Fibroblast of skin of right quadriceps (primary cell): ENCODE data around the gene KLK5.
"Not testable (repeated sequence)": the region's sequence is repeated elsewhere in the genome, so short reads cannot be mapped to it uniquely, and the experiment has no call there.

Experiments
- DNase-seq: peaks from one replicate; pipeline ENCODE4 v3.0.0-alpha.2; 2013

Gene KLK5

GRCh38 chr19:50952910-50953309, at the start of gene KLK5:
TSS of gene KLK5 (minus strand) at chr19:50953038. CDS start at chr19:50952657, 381 bp downstream.
- DNase-seq, result no peak

DNA sequence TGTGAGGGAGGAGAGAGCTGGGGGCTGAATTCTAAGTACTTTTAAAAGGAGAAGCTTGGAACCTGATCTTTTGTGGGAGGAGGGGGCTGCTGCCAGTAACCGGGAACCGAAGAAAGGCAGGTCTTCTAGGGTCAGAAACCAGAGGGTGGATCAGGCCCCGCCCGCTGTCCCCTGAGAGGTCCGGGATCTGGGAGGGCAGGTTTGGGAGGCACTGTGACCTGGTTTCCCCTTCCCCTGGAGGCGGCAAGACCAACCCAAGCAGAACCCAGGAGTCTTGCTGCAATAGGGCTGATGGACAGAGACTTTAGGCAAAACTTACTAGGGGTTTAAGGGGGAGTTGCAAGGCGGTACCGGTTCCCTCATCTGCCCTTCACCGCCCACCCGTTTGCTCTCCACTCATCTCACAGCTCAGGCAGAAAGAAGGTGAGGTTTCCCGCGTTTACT, 49.3 kb upstream of the KLK5 start:
- no peak for DNase-seq

DNA sequence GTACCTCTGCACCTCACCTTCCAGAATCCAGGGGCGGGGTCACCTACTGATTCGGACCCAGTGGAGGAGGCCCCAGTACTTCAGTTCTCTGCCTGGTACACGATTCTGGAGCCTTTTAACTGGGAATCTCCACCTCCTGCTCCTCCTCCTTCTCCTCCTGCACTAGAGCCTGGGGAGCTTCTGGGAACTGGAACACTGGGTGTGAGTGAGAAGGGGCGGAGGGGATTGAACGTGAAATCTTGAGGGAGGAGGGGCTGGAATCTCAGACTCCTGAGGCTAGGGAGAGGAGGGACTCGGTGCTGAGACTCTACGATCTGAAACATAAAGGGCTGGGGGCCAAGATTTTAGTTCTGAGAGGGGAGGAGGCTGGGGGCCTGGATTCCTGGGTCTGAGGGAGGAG, 48.7 kb upstream of the KLK5 start, which contains the start of gene KLK8:
TSS of gene KLK8 (minus strand) at position 90 of the 400 bp plus-strand sequence. CDS start 437 bp downstream, outside the sequence.
- no peak for DNase-seq

GRCh38 chr19:51000981-51001380, 48.1 kb upstream of the KLK5 start:
- DNase-seq, result no peak

DNA sequence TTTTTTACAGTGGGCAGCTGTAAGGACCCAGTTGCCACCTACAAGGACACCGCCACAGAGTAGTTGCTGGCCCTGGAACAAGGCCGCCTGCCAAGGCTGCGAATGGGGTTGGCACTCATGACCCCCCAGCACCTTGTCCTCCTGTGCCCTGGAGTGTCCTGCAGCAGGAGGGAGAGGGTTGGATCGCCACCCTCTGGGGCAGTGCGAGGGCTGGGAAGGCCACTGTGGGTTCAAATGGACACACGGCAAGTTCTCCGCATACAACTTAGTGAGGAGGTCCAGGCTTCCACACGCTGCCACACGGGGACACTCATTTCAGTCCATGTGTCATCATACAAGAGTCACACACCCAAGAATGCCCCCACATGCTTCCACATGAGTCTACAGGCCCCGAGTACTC, 47.6 kb upstream of the KLK5 start:
- DNase-seq, result no peak

DNA sequence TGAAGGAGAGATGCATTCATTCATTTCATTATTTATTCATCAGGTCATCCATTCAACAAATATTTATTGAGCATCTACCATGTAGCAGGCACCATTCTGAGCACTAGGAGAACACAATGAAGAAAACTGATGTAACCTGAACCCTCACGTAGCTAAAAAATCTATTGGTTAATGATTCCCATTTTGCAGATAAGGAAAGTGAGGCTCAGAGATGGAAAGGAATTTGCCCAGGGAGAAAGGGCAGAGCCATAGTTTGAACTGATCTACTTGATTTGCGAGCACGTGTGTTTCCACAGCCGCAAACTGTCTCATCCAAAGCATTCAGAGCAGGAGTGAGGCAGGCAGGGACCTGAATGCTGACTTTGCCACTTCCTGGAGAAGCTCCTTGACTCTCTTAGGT, 45.8 kb upstream of the KLK5 start:
- no peak for DNase-seq

GRCh38 chr19:50998061-50998460, 45.2 kb upstream of the KLK5 start:
- DNase-seq, result no peak

DNA sequence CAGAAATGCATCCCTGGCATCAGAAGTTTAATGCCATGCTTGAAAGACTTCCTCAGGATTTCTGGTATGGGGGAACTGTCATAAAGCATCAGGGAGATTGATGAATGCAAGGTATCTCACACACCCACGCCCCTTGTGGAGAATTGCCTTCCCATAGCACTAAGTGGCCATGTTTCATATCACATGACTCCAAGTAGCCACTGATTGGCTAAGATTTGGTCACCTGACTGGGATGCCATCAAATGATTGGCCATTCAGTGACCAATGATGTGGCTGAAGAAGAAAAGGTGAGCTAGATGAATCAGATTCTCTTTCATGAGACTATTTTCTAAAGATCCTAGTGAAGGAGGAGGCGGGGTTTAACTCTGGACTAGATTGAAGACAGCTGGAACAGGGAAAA, 41.3 kb upstream of the KLK5 start:
- DNase-seq, result no peak

DNA sequence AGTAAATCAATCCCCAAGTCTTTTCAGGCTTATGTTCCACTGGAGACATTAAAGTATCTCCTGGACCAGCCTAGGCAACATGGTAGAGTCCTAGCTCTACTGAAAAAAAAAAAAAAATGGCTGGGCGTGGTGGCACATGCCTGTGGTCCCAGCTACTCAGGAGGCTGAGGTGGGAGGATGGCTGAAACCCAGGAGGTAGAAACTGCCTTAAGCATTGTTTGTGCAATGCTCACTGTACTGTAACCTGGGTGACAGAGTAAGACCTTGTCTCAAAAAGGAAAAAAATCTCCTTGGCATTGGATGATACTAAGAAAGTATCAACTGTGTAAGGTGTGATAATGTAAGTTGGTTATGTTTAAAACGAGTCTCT, 39.8 kb upstream of the KLK5 start:
- DNase-seq, result no peak

DNA sequence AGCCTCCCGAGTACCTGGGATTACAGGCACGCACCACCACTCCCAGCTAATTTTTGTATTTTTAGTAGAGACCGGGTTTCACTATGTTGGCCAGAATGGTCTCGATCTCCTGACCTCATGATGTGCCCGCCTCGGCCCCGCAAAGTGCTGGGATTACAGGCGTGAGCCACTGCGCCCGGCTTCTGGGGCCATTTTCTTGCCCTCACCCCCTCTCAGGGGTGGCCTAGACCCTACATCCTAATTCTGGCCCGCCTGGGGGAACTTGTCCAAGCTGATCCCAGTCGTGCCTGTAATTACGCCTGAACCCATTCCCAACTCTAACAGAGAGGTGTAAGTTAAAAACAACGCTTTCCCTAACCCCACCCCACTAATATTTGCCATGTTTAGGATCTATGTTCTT, 31.6 kb upstream of the KLK5 start:
- DNase-seq, result not testable (repeated sequence)

DNA sequence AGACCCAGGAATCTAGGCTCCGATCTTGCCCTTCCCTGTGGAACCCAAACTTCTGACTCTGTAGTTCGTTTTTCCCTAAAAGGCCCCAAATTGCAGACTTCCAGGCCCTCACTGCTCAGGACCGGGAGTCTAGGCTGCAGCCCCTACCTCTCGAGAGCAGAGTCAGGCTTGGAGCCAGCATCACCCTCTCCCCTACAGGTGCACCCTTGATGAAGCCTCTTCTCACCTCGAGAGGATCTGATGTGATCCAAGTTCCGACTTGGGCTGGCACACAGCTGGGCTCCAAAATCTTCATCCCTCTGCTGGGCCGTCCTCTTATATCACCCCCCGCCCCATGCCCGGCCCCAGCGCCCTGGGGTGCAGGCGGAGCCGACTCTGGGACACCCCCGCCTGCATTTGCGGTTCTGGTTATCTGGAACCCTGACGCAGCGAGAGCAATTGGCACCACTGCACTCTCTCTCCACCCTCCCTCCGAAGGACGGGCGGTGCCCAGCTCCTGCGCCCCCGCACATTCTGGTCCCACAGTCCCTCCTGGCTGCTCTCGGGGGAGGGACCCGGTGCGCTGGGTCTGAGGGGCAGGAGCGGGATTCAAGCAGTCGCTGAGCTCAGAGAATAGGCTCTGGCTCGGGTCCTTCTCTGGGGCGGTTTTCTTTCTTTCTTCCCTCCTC, 30.9 kb upstream of the KLK5 start, which contains the start of gene KLK7:
TSS of gene KLK7 (minus strand) at position 293 of the 668 bp plus-strand sequence. CDS start 1,518 bp downstream, outside the sequence.
- DNase-seq, result no peak

DNA sequence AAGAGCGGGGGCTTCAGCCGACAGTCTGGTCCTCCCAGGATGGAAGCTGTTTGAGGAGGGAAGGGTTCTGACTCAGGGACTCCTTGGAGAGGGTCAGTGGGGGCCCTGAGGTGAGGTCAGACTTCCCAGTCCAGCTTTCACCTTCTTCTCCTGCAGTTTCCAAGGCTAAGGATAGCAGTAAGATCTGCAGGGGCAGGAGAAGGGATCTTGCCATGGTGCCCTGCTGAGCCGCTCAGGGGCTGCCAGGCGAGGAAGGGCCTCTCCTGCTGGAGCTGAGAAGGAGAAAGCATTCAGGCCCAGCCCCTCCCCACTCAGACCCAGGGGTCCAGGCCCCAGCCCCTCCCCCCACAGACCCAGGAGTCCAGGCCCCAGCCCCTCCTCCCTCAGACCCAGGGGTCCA, 29.3 kb upstream of the KLK5 start:
- DNase-seq, result no peak

GRCh38 chr19:50981587-50982146, 28.8 kb upstream of the KLK5 start:
- DNase-seq, result no peak

DNA sequence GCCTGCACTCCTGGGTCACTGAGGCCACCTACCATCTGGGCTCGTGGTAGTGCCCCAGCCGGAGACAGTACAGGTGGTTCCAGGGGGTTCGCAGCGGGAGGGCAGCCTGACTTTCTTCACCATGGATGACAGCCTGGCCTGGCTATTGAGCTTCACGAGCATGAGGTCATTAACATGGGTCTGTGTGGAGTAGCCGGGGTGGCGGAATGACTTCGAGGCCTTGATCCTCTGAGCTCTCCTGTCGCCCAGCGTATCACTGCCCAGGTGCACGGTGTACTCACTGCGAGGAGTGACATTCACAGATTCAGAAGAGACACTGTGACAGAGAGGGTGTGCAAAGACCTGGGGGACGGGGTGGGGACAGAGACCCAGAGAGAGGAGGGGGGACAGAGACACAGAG, 27.4 kb upstream of the KLK5 start:
- DNase-seq, result no peak

DNA sequence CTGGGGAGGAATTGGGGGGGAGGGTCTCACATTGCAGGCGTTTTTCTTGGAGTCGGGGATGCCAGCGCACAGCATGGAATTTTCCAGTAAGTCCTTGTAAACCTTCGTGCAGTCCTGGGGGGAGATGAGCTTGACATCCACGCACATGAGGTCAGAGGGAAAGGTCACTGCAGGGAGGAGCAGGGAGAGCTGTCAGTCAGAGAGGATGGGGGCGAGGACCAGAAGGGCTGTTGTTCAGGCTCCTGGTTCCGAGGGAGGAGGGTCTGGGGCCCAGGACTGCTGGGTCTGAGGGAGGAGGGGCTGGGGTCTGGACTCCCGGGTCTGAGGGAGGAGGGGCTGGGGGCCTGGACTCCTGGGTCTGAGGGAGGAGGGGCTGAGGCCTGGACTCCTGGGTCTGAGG, 26.9 kb upstream of the KLK5 start:
- no peak for DNase-seq

- no peak for DNase-seq
Measured at GRCh38 chr19:50978772-50979390, 26.0 kb upstream of the KLK5 start.

DNA sequence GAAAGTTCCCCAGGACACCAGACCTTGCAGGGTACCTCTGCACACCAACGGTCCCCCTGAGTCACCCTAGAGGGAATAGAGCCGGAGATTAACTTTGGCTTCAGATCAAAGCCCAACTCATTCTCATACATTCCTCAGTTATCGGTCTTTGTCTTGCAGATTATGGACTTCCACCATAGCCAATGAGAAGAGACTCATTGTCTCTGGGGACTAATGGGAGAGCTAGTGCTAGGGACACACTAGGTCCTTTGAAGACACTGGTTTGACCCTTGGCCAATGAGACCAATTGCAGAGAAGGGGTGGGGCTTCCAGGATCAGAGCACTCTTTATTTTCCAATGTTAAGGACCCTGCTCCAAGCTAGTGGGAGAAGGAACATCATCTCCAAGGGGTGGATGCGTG, 24.8 kb upstream of the KLK5 start:
- DNase-seq, result no peak

GRCh38 chr19:50975766-50976165, 22.9 kb upstream of the KLK5 start:
- DNase-seq, result no peak

GRCh38 chr19:50974702-50975556, 22.1 kb upstream of the KLK5 start:
- DNase-seq, result no peak

DNA sequence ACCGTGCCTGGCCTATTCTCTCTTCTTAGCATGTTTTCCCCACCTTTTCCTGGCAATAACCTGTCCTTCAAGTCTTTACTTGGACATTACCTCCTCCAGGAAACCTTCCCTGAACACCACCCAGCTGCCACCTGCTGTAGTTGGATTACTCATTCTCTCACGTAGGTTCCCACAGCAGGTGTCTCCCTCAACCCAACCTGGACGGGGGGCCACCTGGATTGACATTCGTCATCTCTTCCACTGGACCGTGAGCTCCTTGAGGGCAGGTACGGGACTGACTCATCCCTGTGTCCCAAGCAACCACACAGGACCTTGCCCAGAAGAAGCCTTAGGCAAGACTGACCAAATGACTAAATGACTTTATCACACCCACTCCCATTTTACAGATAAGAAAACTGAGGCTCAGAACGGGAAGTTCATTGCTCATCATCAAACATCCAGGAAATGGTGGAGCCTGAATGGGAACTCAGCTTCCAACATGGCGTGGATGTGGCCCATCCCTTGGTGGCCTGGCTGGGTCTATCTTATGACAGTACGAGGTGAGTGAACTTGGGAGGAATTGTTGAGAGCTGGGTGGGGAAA, 20.0 kb upstream of the KLK5 start:
- no peak for DNase-seq

DNA sequence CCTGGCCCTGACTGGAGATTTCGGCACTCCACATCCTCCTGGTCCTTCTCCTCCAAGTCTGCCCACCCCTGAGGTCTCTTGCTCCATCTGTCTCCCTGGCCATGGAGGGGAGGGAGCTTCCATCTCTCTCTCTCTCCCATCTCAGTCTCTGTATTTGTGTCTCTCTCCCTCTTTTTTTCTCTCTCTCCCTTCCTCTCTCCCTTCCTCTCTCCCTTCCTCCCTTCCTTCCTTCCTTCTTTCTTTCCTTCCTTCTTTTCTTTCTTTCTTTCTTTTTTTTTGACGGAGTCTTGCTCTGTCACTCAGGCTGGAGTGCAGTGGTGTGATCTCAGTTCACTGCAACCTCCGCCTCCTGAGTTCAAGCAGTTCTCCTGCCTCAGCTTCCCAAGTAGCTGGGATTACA, 17.0 kb upstream of the KLK5 start:
- not testable (repeated sequence) for DNase-seq

GRCh38 chr19:50969413-50969760, 16.5 kb upstream of the KLK5 start, which contains the start of gene KLK6:
TSS of gene KLK6 (minus strand) at chr19:50969591. CDS start at chr19:50968104, 1,487 bp downstream.
- no peak for DNase-seq
